CD4-positive, alpha-beta memory T cell (primary cell): ENCODE measurements around the gene TNFRSF1B. TPM values are rescaled to one million over a fixed set of nuclear protein-coding genes. Genes with fewer than 3 reads are reported as not detected.

Experiments
- CTCF ChIA-PET: fragments of 350-600 bp; sonication (Branson Sonifier 250); formaldehyde crosslinking; loops from one replicate; lab custom pipeline; 2021; ENCODE audit warnings: inconsistent platforms; ENCODE audit not compliant: partially characterized antibody; lab: Charles Lee
- POLR2A ChIA-PET: fragments of 350-600 bp; sonication (Branson Sonifier 250); formaldehyde crosslinking; loops from one replicate; lab custom pipeline; 2021; ENCODE audit not compliant: partially characterized antibody; lab: Charles Lee
- DNase-seq, 5 donors: peaks; one replicate each; pipeline versions ENCODE4 v3.0.0 to v3.0.0-alpha.2; 2020 to 2022; ENCODE audit warnings: mixed read lengths in 1 of 5
- H3K27ac ChIP-seq: one replicate; pipeline ENCODE4 v1.7.0; 2013; ENCODE audit warnings: low read depth, low read length
- H3K27me3 ChIP-seq: 2 replicates; pipeline ENCODE4 v1.7.0; 2013; ENCODE audit warnings: mild to moderate bottlenecking, low read length, moderate library complexity; ENCODE audit not compliant: insufficient read depth
- H3K36me3 ChIP-seq: 2 replicates; pipeline ENCODE4 v1.7.0; 2013; ENCODE audit warnings: mild to moderate bottlenecking, low read length, moderate library complexity; ENCODE audit not compliant: insufficient read depth
- H3K4me1 ChIP-seq: 2 replicates; pipeline ENCODE4 v1.7.0; 2013; ENCODE audit warnings: mild to moderate bottlenecking, low read length, moderate library complexity; ENCODE audit not compliant: insufficient read depth
- H3K4me3 ChIP-seq, 2 donors: one replicate each; pipeline ENCODE4 v1.7.0; 2013; ENCODE audit warnings: low read length in 2 of 2, mild to moderate bottlenecking in 1 of 2
- H3K9me3 ChIP-seq, 2 donors: one replicate each; pipeline ENCODE4 v1.7.0; 2013; ENCODE audit warnings: low read length in 2 of 2, control low read depth in 1 of 2; ENCODE audit not compliant: control insufficient read depth in 1 of 2
- H3K27ac Mint-ChIP-seq, 7 donors: one replicate each; pipeline ENCODE4 v1.8.0; 2020 to 2021; ENCODE audit warnings: mixed read lengths in 7 of 7, mild to moderate bottlenecking in 6 of 7, inconsistent platforms in 3 of 7, moderate library complexity in 3 of 7
- H3K27me3 Mint-ChIP-seq, 2 donors: one replicate each; pipeline ENCODE4 v1.8.0; 2020 to 2021; ENCODE audit warnings: mixed read lengths in 2 of 2
- H3K36me3 Mint-ChIP-seq, 2 donors: one replicate each; pipeline ENCODE4 v1.8.0; 2020 to 2021; ENCODE audit warnings: mixed read lengths in 2 of 2, inconsistent platforms in 1 of 2, mild to moderate bottlenecking in 1 of 2
- H3K4me1 Mint-ChIP-seq, 4 donors: one replicate each; pipeline ENCODE4 v1.8.0; 2020 to 2021; ENCODE audit warnings: mixed read lengths in 4 of 4, mild to moderate bottlenecking in 1 of 4
- H3K4me3 Mint-ChIP-seq, 8 donors: one replicate each; pipeline ENCODE4 v1.8.0; 2020 to 2021; ENCODE audit warnings: mixed read lengths in 8 of 8, mild to moderate bottlenecking in 7 of 8, moderate library complexity in 6 of 8, inconsistent platforms in 3 of 8
- H3K9me3 Mint-ChIP-seq, 8 donors: one replicate each; pipeline ENCODE4 v1.8.0; 2020 to 2021; ENCODE audit warnings: mixed read lengths in 8 of 8, mild to moderate bottlenecking in 5 of 8, inconsistent platforms in 3 of 8, moderate library complexity in 1 of 8
- intact Hi-C: fragments of 100-400 bp; cut with micrococcal nuclease; formaldehyde crosslinking; loops from one replicate; pipeline ENCODE4 v1.15.1; 2023
- polyA plus RNA-seq, 2 donors: library from polyadenylated mRNA; unstranded; fragments of 300-500 nt; fragmentation: Illumina TruSeq; gene quantifications; one replicate each; pipeline ENCODE4 v1.2.3, GENCODE V29; 2021
- total RNA-seq, 2 experiments: library from RNA; stranded (reverse); gene quantifications; one replicate each; pipeline ENCODE4 v1.2.3, GENCODE V29; 2021

TNFRSF1B gene
- total and polyA plus RNA-seq, 4 experiments from 2014 or later = 111 to 201 (median 130) TPM

- Mint-ChIP-seq H3K9me3 (no peaks in the 10 kb centered on the region), H3K36me3 (peaks cover 7 to 39% of the 10 kb centered on the region in 2 donors), H3K27me3 (no peaks in the 10 kb centered on the region), H3K27ac (peak overlapping the region; percentile 78 to 93 (median 88)), H3K4me3 (no peak overlapping the region), H3K4me1 (peaks cover 42 to 75% (median 54%) of the 10 kb centered on the region in 4 donors)
- no peak overlapping the region for H3K4me3 ChIP-seq
- H3K36me3 ChIP-seq = peaks cover 14% of the 10 kb centered on the region
- intact Hi-C loops = loop anchor here (2.0 kb wide), 1 partner anchor 21 kb away; no protein-coding TSS in a partner anchor
- no peak overlapping the region for H3K27ac ChIP-seq
- H3K27me3 ChIP-seq = no peaks in the 10 kb centered on the region
- CTCF ChIA-PET = interaction anchor here (0.8 to 7.6 kb wide), 13 partner anchors 18 to 89 kb away, joined by 3 to 296 read pairs (median 6); no protein-coding TSS in a partner anchor
- peaks cover 64% of the 10 kb centered on the region for H3K4me1 ChIP-seq
- no peak for DNase-seq
- H3K9me3 ChIP-seq = no peaks in the 10 kb centered on the region
- POLR2A ChIA-PET = interaction anchor here (1.1 to 6.7 kb wide), 7 partner anchors 30 to 91 kb away, joined by 3 to 107 read pairs (median 33); partner anchors contain the start of gene TNFRSF1B
Measured at GRCh38 chr1:12208271-12208670, 41.5 kb downstream of the TNFRSF1B start.

GRCh38 chr1:12208764-12209494 is 42.1 kb downstream of the TNFRSF1B start:
- CTCF ChIA-PET = interaction anchor here (0.8 to 7.6 kb wide), 20 partner anchors 11 to 101 kb away, joined by 3 to 296 read pairs (median 6); no protein-coding TSS in a partner anchor
- peak overlapping the region; percentile 78 to 93 (median 88) for H3K27ac Mint-ChIP-seq

GRCh38 chr1:12209495-12209832 is 42.7 kb downstream of the TNFRSF1B start:
- H3K4me1 Mint-ChIP-seq = peaks cover 35 to 66% (median 44%) of the 10 kb centered on the region in 4 donors
- H3K4me3 ChIP-seq = no peak overlapping the region
- POLR2A ChIA-PET = interaction anchor here (0.8 to 6.7 kb wide), 14 partner anchors 8 to 87 kb away, joined by 3 to 107 read pairs (median 18); partner anchors contain the start of gene TNFRSF1B
- peaks cover 0 to 2% of the 10 kb centered on the region in 2 donors for H3K27me3 Mint-ChIP-seq
- H3K36me3 Mint-ChIP-seq = peaks cover 4 to 30% of the 10 kb centered on the region in 2 donors
- peak overlapping the region in 4 of 7 donors; percentile 78 to 90 (median 84) for H3K27ac Mint-ChIP-seq
- no peak overlapping the region for H3K4me3 Mint-ChIP-seq
- DNase-seq = no peak
- H3K27me3 ChIP-seq = no peaks in the 10 kb centered on the region
- CTCF ChIA-PET = interaction anchor here (1.0 to 7.6 kb wide), 14 partner anchors 12 to 121 kb away, joined by 3 to 296 read pairs (median 10); no protein-coding TSS in a partner anchor
- H3K36me3 ChIP-seq = peaks cover 8% of the 10 kb centered on the region
- H3K27ac ChIP-seq = peak overlapping the region; percentile 36
- H3K4me1 ChIP-seq = peaks cover 52% of the 10 kb centered on the region
- no peaks in the 10 kb centered on the region for H3K9me3 Mint-ChIP-seq
- no peaks in the 10 kb centered on the region for H3K9me3 ChIP-seq
- intact Hi-C loops = loop anchor here (1.0 to 2.0 kb wide), 2 partner anchors 19 to 85 kb away; no protein-coding TSS in a partner anchor

More at GRCh38 chr1:12208764-12209494, 42.1 kb downstream of the TNFRSF1B start:
- POLR2A ChIA-PET = interaction anchor here (0.8 to 6.7 kb wide), 13 partner anchors 7 to 91 kb away, joined by 3 to 107 read pairs (median 24); partner anchors contain the start of gene TNFRSF1B
- peak overlapping the region; percentile 36 for H3K27ac ChIP-seq
- Mint-ChIP-seq H3K36me3 (peaks cover 4 to 36% of the 10 kb centered on the region in 2 donors), H3K4me3 (peak overlapping the region in 7 of 8 donors; percentile 26 to 82 (median 47)), H3K9me3 (no peaks in the 10 kb centered on the region), H3K4me1 (peaks cover 39 to 71% (median 48%) of the 10 kb centered on the region in 4 donors), H3K27me3 (no peaks in the 10 kb centered on the region)
- intact Hi-C loops = loop anchor here (1.0 to 2.0 kb wide), 2 partner anchors 20 to 85 kb away; no protein-coding TSS in a partner anchor
- no peaks in the 10 kb centered on the region for H3K9me3 ChIP-seq
- no peak overlapping the region for H3K4me3 ChIP-seq
- H3K27me3 ChIP-seq = no peaks in the 10 kb centered on the region
- peaks cover 8% of the 10 kb centered on the region for H3K36me3 ChIP-seq
- peaks cover 57% of the 10 kb centered on the region for H3K4me1 ChIP-seq
- DNase-seq = peak; percentile 72 to 85 (median 79)

GRCh38 chr1:12215118-12215961 is 48.5 kb downstream of the TNFRSF1B start:
- CTCF ChIA-PET = interaction anchor here (0.6 to 2.8 kb wide), 6 partner anchors 14 to 503 kb away, joined by 3 to 19 read pairs (median 4); no protein-coding TSS in a partner anchor

GRCh38 chr1:12219800-12220199 is 53.0 kb downstream of the TNFRSF1B start:
- H3K27me3 ChIP-seq = no peaks in the 10 kb centered on the region
- Mint-ChIP-seq H3K9me3 (peaks cover 0 to 10% (median 4%) of the 10 kb centered on the region in 8 donors), H3K27me3 (no peaks in the 10 kb centered on the region), H3K27ac (no peak overlapping the region), H3K36me3 (peaks cover 0 to 4% of the 10 kb centered on the region in 2 donors), H3K4me3 (no peak overlapping the region), H3K4me1 (peaks cover 0 to 5% (median 2%) of the 10 kb centered on the region in 4 donors)
- no peaks in the 10 kb centered on the region for H3K36me3 ChIP-seq
- intact Hi-C loops = no loop called here
- H3K4me1 ChIP-seq = no peaks in the 10 kb centered on the region
- H3K9me3 ChIP-seq = no peaks in the 10 kb centered on the region
- ChIA-PET CTCF (interaction anchor here (0.7 to 2.3 kb wide), 4 partner anchors 8 to 95 kb away, joined by 3 to 15 read pairs (median 6); no protein-coding TSS in a partner anchor), POLR2A (interaction anchor here (0.8 to 1.5 kb wide), 2 partner anchors 9 to 16 kb away, joined by 3 to 4 read pairs; no protein-coding TSS in a partner anchor)
- H3K27ac ChIP-seq = no peak overlapping the region
- no peak for DNase-seq
- no peak overlapping the region for H3K4me3 ChIP-seq

More at GRCh38 chr1:12215118-12215961, 48.5 kb downstream of the TNFRSF1B start:
- Mint-ChIP-seq H3K27ac (peak overlapping the region in 3 of 7 donors; percentile 32 to 47 (median 41)), H3K9me3 (no peaks in the 10 kb centered on the region), H3K4me3 (no peak overlapping the region), H3K27me3 (peaks cover 0 to 2% of the 10 kb centered on the region in 2 donors), H3K36me3 (no peaks in the 10 kb centered on the region), H3K4me1 (peaks cover 17 to 34% (median 19%) of the 10 kb centered on the region in 4 donors)
- DNase-seq = no peak
- intact Hi-C loops = no loop called here
- Histone ChIP-seq H3K36me3 (no peaks in the 10 kb centered on the region), H3K27ac (no peak overlapping the region), H3K4me1 (peaks cover 22% of the 10 kb centered on the region), H3K4me3 (no peak overlapping the region), H3K27me3 (no peaks in the 10 kb centered on the region), H3K9me3 (no peaks in the 10 kb centered on the region)
- POLR2A ChIA-PET = no interaction called here

GRCh38 chr1:12220890-12221289 is 54.1 kb downstream of the TNFRSF1B start:
- ChIA-PET CTCF (no interaction called here), POLR2A (interaction anchor here (0.8 to 1.5 kb wide), 2 partner anchors 8 to 17 kb away, joined by 3 to 4 read pairs; no protein-coding TSS in a partner anchor)
- Histone ChIP-seq H3K9me3 (no peaks in the 10 kb centered on the region), H3K27me3 (no peaks in the 10 kb centered on the region), H3K4me1 (no peaks in the 10 kb centered on the region), H3K4me3 (no peak overlapping the region), H3K36me3 (no peaks in the 10 kb centered on the region), H3K27ac (no peak overlapping the region)
- no peak for DNase-seq
- H3K4me3 Mint-ChIP-seq = no peak overlapping the region
- intact Hi-C loops = no loop called here
- peaks cover 0 to 4% of the 10 kb centered on the region in 2 donors for H3K36me3 Mint-ChIP-seq
- H3K4me1 Mint-ChIP-seq = peaks cover 0 to 4% (median 2%) of the 10 kb centered on the region in 4 donors
- no peaks in the 10 kb centered on the region for H3K27me3 Mint-ChIP-seq
- no peak overlapping the region for H3K27ac Mint-ChIP-seq
- peaks cover 0 to 10% (median 4%) of the 10 kb centered on the region in 8 donors for H3K9me3 Mint-ChIP-seq
